Transverse colon (tissue), 4 donors: ENCODE results near the gene TC2N. TPM values are rescaled to one million over a fixed set of nuclear protein-coding genes. Genes with fewer than 3 reads are reported as not detected.

Experiments used
- DNase-seq: peaks from one replicate; pipeline ENCODE4 v3.0.0-alpha.2; 2019
- H3K27ac ChIP-seq, 4 donors: fragments of 200-600 bp; sonication (generic); 2 replicates each; pipeline ENCODE4 v1.5.1; 2016 to 2018; ENCODE audit warnings: inconsistent platforms in 4 of 4
- H3K27me3 ChIP-seq: fragments of 200-600 bp; sonication (generic); 2 replicates; pipeline ENCODE4 v1.5.1; 2017; ENCODE audit warnings: inconsistent platforms
- H3K36me3 ChIP-seq, 4 donors: fragments of 200-600 bp; sonication (generic); 2 replicates each; pipeline ENCODE4 v1.5.1; 2017 to 2019; ENCODE audit warnings: inconsistent platforms in 4 of 4
- H3K4me1 ChIP-seq, 4 donors: fragments of 200-600 bp; sonication (generic); 2 replicates each; pipeline ENCODE4 v1.5.1; 2017 to 2020; ENCODE audit warnings: inconsistent platforms in 4 of 4
- H3K4me3 ChIP-seq, 4 donors: fragments of 200-600 bp; sonication (generic); 1 replicate in 1 of 4; 2 replicates in 3 of 4; pipeline versions ENCODE4 v1.5.1 to v1.6.1; 2017 to 2019; ENCODE audit warnings: inconsistent platforms in 4 of 4
- H3K9me3 ChIP-seq, 2 donors: fragments of 200-600 bp; sonication (generic); 2 replicates each; pipeline ENCODE4 v1.5.1; 2017 to 2019; ENCODE audit warnings: inconsistent platforms in 2 of 2
- EP300 ChIP-seq: sonication (generic); formaldehyde crosslinking; IDR thresholded peaks from one replicate; pipeline ENCODE4 v1.6.1; 2017; ENCODE audit warnings: antibody characterized with exemption, low read depth
- POLR2A ChIP-seq: fragments of 450-650 bp; IDR thresholded peaks from one replicate; pipeline ENCODE4 v1.6.1; 2016; ENCODE audit warnings: antibody characterized with exemption, mild to moderate bottlenecking, moderate library complexity
- POLR2AphosphoS5 ChIP-seq, 3 donors: sonication (generic); formaldehyde crosslinking; IDR thresholded peaks; one replicate each; pipeline ENCODE4 v1.6.1; 2016; ENCODE audit warnings: antibody characterized with exemption in 3 of 3
- WGBS, 2 donors: methylation state at CpG; one replicate each; pipeline ENCODE4 v1.1.5; 2018; ENCODE audit warnings: low coverage in 1 of 2; 5-methylcytosine and 5-hydroxymethylcytosine counted together
- in situ Hi-C, 4 donors: fragments of 200-750 bp; cut with MboI; loops; one replicate each; pipeline versions ENCODE4 v1.15.0 to v1.15.1; 2017; ENCODE audit warnings: low sequenced_read_pairs in 3 of 4, low pct_ligation_motif_present in 1 of 4, low pct_unique_long_range_greater_than_20kb in 1 of 4
- intact Hi-C: fragments of 100-400 bp; cut with DNase I; formaldehyde crosslinking; loops from one replicate; pipeline ENCODE4 v1.15.1; 2023; ENCODE audit warnings: low total_unique reads
- total RNA-seq, 4 donors: library from RNA; depleted of rRNA; stranded (reverse); fragments of >200 nt; gene quantifications; one replicate each; pipeline ENCODE4 v1.1.0, GENCODE V29; 2016
- TF ChIP-seq, protein P1 (sequence below), 5 experiments: fragments of 200-600 bp in 3 of 5; fragments of 450-650 bp in 2 of 5; sonication (generic) in 3 of 5; IDR thresholded peaks; 1 replicate in 2 of 5; 2 replicates in 3 of 5; pipeline ENCODE4 v1.5.1; 2016 to 2017; ENCODE audit warnings: antibody characterized with exemption in 5 of 5, inconsistent platforms in 3 of 5, mild to moderate bottlenecking in 2 of 5, moderate library complexity in 1 of 5

TC2N gene
- total RNA-seq, 4 donors from 2014 or later, result 36.0 to 85.4 (median 53.7) TPM

DNA sequence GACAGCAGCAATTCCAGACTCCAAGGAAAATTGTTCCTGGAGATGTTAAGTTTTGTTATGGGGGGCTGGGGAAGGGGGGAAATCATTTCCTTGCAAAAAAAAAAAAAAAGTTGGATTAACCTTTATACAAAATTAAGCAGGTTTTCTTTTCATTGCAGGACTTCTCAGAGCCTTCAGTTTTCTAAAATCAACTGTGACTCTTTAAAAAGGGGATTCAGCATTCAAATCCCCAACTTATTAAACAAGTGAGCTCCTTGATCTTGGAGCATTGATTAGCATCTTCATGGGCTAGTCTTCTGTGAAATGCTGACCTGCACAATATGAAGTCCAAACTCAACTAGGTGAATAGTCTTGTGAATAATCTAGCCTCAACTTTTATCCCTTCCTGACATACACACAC, 7.1 kb downstream of the TC2N start:
- no peak for TF ChIP-seq EP300
- TF ChIP-seq POLR2AphosphoS5 (IDR thresholded peaks at IDR 0.05), result no peak
- TF ChIP-seq, protein P1, sequence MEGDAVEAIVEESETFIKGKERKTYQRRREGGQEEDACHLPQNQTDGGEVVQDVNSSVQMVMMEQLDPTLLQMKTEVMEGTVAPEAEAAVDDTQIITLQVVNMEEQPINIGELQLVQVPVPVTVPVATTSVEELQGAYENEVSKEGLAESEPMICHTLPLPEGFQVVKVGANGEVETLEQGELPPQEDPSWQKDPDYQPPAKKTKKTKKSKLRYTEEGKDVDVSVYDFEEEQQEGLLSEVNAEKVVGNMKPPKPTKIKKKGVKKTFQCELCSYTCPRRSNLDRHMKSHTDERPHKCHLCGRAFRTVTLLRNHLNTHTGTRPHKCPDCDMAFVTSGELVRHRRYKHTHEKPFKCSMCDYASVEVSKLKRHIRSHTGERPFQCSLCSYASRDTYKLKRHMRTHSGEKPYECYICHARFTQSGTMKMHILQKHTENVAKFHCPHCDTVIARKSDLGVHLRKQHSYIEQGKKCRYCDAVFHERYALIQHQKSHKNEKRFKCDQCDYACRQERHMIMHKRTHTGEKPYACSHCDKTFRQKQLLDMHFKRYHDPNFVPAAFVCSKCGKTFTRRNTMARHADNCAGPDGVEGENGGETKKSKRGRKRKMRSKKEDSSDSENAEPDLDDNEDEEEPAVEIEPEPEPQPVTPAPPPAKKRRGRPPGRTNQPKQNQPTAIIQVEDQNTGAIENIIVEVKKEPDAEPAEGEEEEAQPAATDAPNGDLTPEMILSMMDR (IDR thresholded peaks at IDR 0.05), result no peak
- no peak for TF ChIP-seq POLR2A
- in situ Hi-C loops, result no loop called here
- peaks cover 0 to 14% (median 6%) of the 10 kb centered on the region in 4 donors for H3K4me1 ChIP-seq
- no peaks in the 10 kb centered on the region for H3K36me3 ChIP-seq
- no peak overlapping the region for H3K4me3 ChIP-seq
- no peak for DNase-seq
- no peaks in the 10 kb centered on the region for H3K27me3 ChIP-seq
- no peak overlapping the region for H3K27ac ChIP-seq
- intact Hi-C loops, result no loop called here
- no peaks in the 10 kb centered on the region for H3K9me3 ChIP-seq

- 50% methylated on average over 8 of the region's 8 CpGs; no CpG with 5 or more reads in 1 of the 2 donors for WGBS, 2 donors
- intact Hi-C loops, result no loop called here
- DNase-seq, result no peak
- TF ChIP-seq EP300, result no peak
- TF ChIP-seq, protein P1 (IDR thresholded peaks at IDR 0.05), result no peak
- no peak for TF ChIP-seq POLR2AphosphoS5 (IDR thresholded peaks at IDR 0.05)
- TF ChIP-seq POLR2A, result no peak
- Histone ChIP-seq H3K36me3 (no peaks in the 10 kb centered on the region), H3K9me3 (no peaks in the 10 kb centered on the region), H3K4me1 (peaks cover 0 to 14% (median 6%) of the 10 kb centered on the region in 4 donors), H3K27me3 (no peaks in the 10 kb centered on the region), H3K4me3 (no peak overlapping the region), H3K27ac (no peak overlapping the region)
- in situ Hi-C loops, result no loop called here
Measured at GRCh38 chr14:91858536-91859275, 8.6 kb downstream of the TC2N start.

- Histone ChIP-seq H3K27me3 (no peaks in the 10 kb centered on the region), H3K4me1 (peaks cover 0 to 14% (median 6%) of the 10 kb centered on the region in 4 donors), H3K4me3 (no peak overlapping the region), H3K27ac (no peak overlapping the region), H3K36me3 (no peaks in the 10 kb centered on the region), H3K9me3 (no peaks in the 10 kb centered on the region)
- WGBS, 2 donors, result 100% methylated on average over 2 of the region's 2 CpGs
- DNase-seq, result no peak
- TF ChIP-seq EP300 (no peak), POLR2AphosphoS5 (IDR thresholded peaks at IDR 0.05) (no peak), POLR2A (no peak)
- TF ChIP-seq, protein P1 (IDR thresholded peaks at IDR 0.05), result no peak
- intact Hi-C loops (no loop called here), in situ Hi-C loops (no loop called here)
Measured at GRCh38 chr14:91857614-91858013, 9.7 kb downstream of the TC2N start.

DNA sequence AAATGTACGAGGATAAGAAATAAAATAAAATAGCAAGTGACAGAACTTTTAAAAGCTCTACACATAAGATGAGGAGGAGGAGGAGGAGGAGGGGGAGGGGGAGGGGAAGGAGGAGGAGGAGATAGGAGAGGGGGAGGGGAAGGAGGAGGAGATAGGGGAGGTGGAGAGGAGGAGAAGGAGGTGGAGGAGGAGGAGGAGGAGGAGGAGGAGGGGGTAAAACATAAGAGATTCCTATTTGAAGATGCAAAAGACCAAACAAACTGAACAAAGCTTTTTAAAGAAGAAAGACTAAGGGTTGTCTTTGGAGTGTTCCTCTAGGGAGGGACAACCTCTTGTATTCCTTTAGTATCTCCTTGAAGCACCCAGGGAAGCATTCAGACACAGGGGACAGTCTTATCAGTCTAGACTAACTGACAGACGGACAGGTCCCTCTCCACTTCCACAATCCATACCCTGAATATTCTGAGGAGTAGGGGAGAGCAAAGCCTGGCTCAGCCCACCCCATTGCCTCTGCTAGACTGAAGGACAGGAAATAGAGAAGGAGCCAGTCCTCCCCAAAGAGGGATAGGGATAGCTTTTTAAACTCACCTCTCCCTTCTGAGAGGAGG, 12.9 kb downstream of the TC2N start:
- DNase-seq, result no peak
- intact Hi-C loops (no loop called here), in situ Hi-C loops (no loop called here)
- no peaks in the 10 kb centered on the region for H3K9me3 ChIP-seq
- no peaks in the 10 kb centered on the region for H3K36me3 ChIP-seq
- H3K4me1 ChIP-seq, result peaks cover 0 to 9% (median 3%) of the 10 kb centered on the region in 4 donors
- H3K27ac ChIP-seq, result no peak overlapping the region
- no peak for TF ChIP-seq POLR2AphosphoS5 (IDR thresholded peaks at IDR 0.05)
- TF ChIP-seq, protein P1 (IDR thresholded peaks at IDR 0.05), result no peak
- TF ChIP-seq EP300, result no peak
- no peak for TF ChIP-seq POLR2A
- H3K4me3 ChIP-seq, result no peak overlapping the region
- H3K27me3 ChIP-seq, result no peaks in the 10 kb centered on the region
- WGBS, 2 donors, result 60 to 83% methylated on average over 1 to 2 of the region's 2 CpGs
